Common myeloid progenitor, CD34-positive (primary cell): ENCODE measurements around the gene PLA2G5.

Source experiments
- CTCF ChIA-PET: fragments of 350-600 bp; sonication (Branson Sonifier 250); formaldehyde crosslinking; loops from one replicate; lab custom pipeline; 2021; ENCODE audit warnings: antibody characterized with exemption; lab: Charles Lee
- POLR2A ChIA-PET: fragments of 350-600 bp; sonication (Branson Sonifier 250); formaldehyde crosslinking; loops from one replicate; lab custom pipeline; 2021; ENCODE audit warnings: antibody characterized with exemption; lab: Charles Lee
- DNase-seq, 3 donors: peaks; one replicate each; pipeline versions ENCODE4 v3.0.0 to v3.0.0-alpha.2; 2013
- H3K27ac ChIP-seq, 2 experiments: 1 replicate in 1 of 2; 2 replicates in 1 of 2; pipeline ENCODE4 v1.7.0; 2013; ENCODE audit warnings: inconsistent platforms in 2 of 2, low read length in 2 of 2, mild to moderate bottlenecking in 2 of 2, low read depth in 1 of 2, moderate library complexity in 1 of 2; ENCODE audit not compliant: severe bottlenecking in 2 of 2, insufficient read depth in 1 of 2, poor library complexity in 1 of 2
- H3K27me3 ChIP-seq, 5 experiments: replicated peaks in 2 of 5; 1 replicate in 3 of 5; 2 replicates in 2 of 5; pipeline versions ENCODE4 v1.6.1 to v1.7.0; 2013; ENCODE audit warnings: low read length in 4 of 5, mild to moderate bottlenecking in 2 of 5, moderate library complexity in 2 of 5, inconsistent platforms in 1 of 5; ENCODE audit not compliant: insufficient read depth in 5 of 5, control insufficient read depth in 4 of 5
- H3K36me3 ChIP-seq, 4 experiments: 1 replicate in 2 of 4; 2 replicates in 2 of 4; pipeline versions ENCODE4 v1.6.1 to v1.7.0; 2013; ENCODE audit warnings: low read length in 3 of 4, control low read depth in 1 of 4, mild to moderate bottlenecking in 1 of 4; ENCODE audit not compliant: control insufficient read depth in 4 of 4, insufficient read depth in 4 of 4
- H3K4me1 ChIP-seq, 4 experiments: 1 replicate in 3 of 4; 2 replicates in 1 of 4; pipeline versions ENCODE4 v1.6.1 to v1.7.1; 2013; ENCODE audit warnings: low read length in 3 of 4, mild to moderate bottlenecking in 3 of 4, control low read depth in 1 of 4, inconsistent platforms in 1 of 4, moderate library complexity in 1 of 4; ENCODE audit not compliant: control insufficient read depth in 4 of 4, insufficient read depth in 4 of 4; ENCODE audit errors: control extremely low read depth in 1 of 4
- H3K4me3 ChIP-seq, 7 experiments: 1 replicate in 4 of 7; 2 replicates in 3 of 7; pipeline versions ENCODE4 v1.5.1 to v1.7.0; 2013; ENCODE audit warnings: mild to moderate bottlenecking in 7 of 7, low read length in 6 of 7, moderate library complexity in 6 of 7, inconsistent platforms in 2 of 7, low read depth in 2 of 7, control low read depth in 1 of 7; ENCODE audit not compliant: insufficient read depth in 4 of 7, control insufficient read depth in 1 of 7; ENCODE audit errors: extremely low read depth in 1 of 7
- H3K9me3 ChIP-seq, 5 experiments: 1 replicate in 4 of 5; 2 replicates in 1 of 5; pipeline versions ENCODE4 v1.6.1 to v1.7.1; 2013; ENCODE audit warnings: low read length in 4 of 5, mild to moderate bottlenecking in 2 of 5, inconsistent platforms in 1 of 5, low read depth in 1 of 5, moderate library complexity in 1 of 5; ENCODE audit not compliant: control insufficient read depth in 4 of 5, insufficient read depth in 2 of 5; ENCODE audit errors: control extremely low read depth in 1 of 5
- WGBS: methylation state at CpG from one replicate; pipeline ENCODE4 v1.1.5; 2013; ENCODE audit not compliant: insufficient coverage; 5-methylcytosine and 5-hydroxymethylcytosine counted together

The PLA2G5 gene

DNA sequence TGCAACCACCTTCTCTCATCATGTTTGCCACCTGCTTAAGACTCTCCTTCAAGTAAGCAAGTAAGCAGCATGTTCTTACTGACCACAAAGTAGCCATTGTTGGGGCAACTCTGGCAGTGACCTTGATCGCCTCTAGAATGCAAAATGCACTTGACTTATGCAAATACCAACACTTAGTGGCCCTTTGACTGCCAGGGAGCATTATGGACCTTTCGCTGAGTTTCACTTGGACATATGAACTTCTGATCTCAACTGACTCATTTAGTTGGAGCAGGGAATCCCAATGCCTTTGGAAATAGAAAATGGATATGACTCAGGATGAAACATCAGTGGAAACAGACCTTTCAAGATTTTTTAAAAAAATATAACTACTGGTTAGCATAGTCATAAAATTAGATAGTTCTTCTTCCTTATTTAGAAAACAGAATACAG is 6.1 kb upstream of the PLA2G5 start:
- Histone ChIP-seq H3K4me3 (no peak overlapping the region), H3K36me3 (no peaks in the 10 kb centered on the region), H3K27me3 (peaks cover 0 to 1% (median 0%) of the 10 kb centered on the region in 5 experiments), H3K27ac (no peak overlapping the region), H3K4me1 (no peaks in the 10 kb centered on the region), H3K9me3 (peaks cover 0 to 3% (median 0%) of the 10 kb centered on the region in 5 experiments)
- ChIA-PET POLR2A (no interaction called here), CTCF (interaction anchor here (1.0 kb wide), 1 partner anchor 38 kb away, joined by 4 read pairs; no protein-coding TSS in a partner anchor)
- WGBS: 95% methylated on average over 2 of the region's 2 CpGs
- DNase-seq: no peak

DNA sequence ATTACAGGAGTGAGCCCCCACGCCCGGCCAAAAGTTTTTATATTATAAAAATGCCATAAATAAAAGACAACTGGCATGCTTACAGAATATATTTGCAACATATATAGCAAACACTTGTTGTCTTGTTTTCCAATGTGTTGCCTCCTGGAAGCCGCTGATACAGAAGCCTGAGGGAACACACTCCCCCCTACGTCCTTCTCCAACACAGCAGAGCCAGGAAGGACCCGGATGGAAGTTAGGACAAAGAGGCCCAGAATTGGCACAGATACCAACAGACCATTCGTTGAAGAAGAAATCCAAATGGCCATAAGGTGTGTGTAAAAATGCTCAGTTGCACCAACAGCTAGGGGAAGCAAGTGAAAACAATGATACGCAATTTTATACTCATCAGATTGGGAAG is 1.3 kb upstream of the PLA2G5 start:
- ChIA-PET CTCF (no interaction called here), POLR2A (no interaction called here)
- WGBS: 96% methylated on average over 5 of the region's 7 CpGs
- Histone ChIP-seq H3K27me3 (peaks cover 0 to 3% (median 0%) of the 10 kb centered on the region in 5 experiments), H3K36me3 (no peaks in the 10 kb centered on the region), H3K27ac (no peak overlapping the region), H3K9me3 (no peaks in the 10 kb centered on the region), H3K4me3 (no peak overlapping the region), H3K4me1 (no peaks in the 10 kb centered on the region)
- no peak for DNase-seq

DNA sequence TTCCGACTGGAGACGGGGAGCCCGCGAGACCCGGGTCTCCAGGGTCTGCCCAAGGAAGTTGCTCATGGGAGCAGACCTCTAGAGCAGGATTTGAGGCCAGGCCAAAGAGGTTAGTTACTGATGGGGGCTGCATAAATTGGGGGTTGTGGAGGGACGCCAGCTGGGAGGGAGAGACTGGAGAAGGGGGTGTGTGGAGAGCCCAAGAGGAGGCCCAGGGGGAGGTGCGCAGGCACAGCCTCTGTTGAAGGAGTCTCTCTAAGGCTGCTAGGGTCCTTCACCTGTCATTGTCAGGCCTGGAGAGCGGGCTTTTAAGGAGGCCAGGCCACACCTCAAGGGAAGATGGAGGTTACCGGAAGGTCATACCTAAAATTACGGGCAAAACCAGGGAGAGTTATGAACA is 363 bp downstream of the PLA2G5 start:
- Histone ChIP-seq H3K9me3 (no peaks in the 10 kb centered on the region), H3K4me3 (no peak overlapping the region), H3K27ac (no peak overlapping the region), H3K36me3 (no peaks in the 10 kb centered on the region), H3K4me1 (no peaks in the 10 kb centered on the region), H3K27me3 (peaks cover 0 to 3% (median 0%) of the 10 kb centered on the region in 5 experiments)
- 97% methylated on average over 8 of the region's 10 CpGs for WGBS
- ChIA-PET CTCF (no interaction called here), POLR2A (no interaction called here)
- no peak for DNase-seq

DNA sequence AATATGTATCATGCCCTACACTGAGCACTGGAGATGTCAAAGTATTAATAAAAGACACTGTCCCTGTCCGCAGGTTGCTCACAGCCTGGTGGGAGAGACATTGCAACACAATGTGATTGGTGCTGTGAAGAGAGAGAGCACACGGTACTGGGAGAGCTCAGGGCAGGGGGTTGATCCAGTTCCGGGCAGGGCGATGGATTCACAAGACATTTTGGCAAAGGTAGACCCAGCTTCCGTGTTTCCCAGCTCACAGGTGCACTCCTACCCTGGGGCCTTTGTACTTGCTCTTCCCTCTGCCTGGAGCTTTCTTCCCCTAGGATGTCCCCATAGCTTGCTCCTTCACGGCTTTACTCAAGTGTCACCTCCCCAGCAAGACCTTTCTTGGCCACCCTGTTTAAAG is 1.4 kb downstream of the PLA2G5 start:
- Histone ChIP-seq H3K4me3 (no peak overlapping the region), H3K4me1 (no peaks in the 10 kb centered on the region), H3K27ac (no peak overlapping the region), H3K36me3 (no peaks in the 10 kb centered on the region), H3K27me3 (peaks cover 0 to 3% (median 0%) of the 10 kb centered on the region in 5 experiments), H3K9me3 (no peaks in the 10 kb centered on the region)
- DNase-seq: no peak
- ChIA-PET CTCF (no interaction called here), POLR2A (no interaction called here)
- 96% methylated on average over 5 of the region's 6 CpGs for WGBS

DNA sequence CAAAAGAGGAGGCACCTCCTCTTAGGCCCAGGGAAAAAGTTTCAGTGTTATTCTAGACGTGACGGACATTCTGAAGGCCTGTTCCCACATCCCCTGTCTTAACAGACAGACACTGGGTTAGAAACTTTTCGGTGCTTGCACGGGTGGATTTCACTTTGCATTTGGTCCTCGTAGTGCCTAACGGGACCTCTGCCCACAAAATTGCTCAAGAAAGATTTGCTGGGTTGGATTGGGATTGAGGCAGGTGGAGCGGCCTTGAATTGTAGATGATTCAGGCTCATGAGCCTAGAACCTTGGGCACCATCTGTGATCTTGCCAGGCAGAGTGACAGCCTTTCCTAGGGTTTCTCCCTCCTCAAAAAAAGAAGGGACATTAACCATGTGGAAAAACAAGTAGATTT is 2.8 kb downstream of the PLA2G5 start:
- no peaks in the 10 kb centered on the region for H3K36me3 ChIP-seq
- H3K27ac ChIP-seq: no peak overlapping the region
- WGBS: 93% methylated on average over 7 of the region's 7 CpGs
- POLR2A ChIA-PET: no interaction called here
- no peaks in the 10 kb centered on the region for H3K4me1 ChIP-seq
- CTCF ChIA-PET: no interaction called here
- H3K9me3 ChIP-seq: no peaks in the 10 kb centered on the region
- no peak for DNase-seq
- no peak overlapping the region for H3K4me3 ChIP-seq
- H3K27me3 ChIP-seq: peaks cover 0 to 8% (median 5%) of the 10 kb centered on the region in 5 experiments

DNA sequence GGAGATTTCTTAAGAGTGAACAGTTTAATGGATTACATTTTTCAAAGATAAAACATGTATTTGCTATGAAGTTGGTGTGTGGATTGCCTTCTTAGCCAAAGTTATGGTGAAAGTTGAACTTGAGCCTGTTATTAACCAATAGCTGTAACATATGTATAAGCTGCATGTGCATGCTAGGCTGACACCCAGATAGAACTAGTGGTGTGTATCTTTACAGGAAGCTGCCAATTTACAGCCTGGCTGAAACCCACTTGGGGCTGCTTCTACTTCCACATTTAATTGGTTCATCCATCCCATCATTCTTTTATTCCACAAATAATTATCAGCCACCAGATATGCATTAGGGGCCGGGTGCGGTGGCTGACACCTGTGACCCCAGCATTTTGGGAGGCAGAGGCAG is 3.3 kb downstream of the PLA2G5 start:
- 72% methylated on average over 2 of the region's 2 CpGs for WGBS
- CTCF ChIA-PET: no interaction called here
- no peaks in the 10 kb centered on the region for H3K36me3 ChIP-seq

DNA sequence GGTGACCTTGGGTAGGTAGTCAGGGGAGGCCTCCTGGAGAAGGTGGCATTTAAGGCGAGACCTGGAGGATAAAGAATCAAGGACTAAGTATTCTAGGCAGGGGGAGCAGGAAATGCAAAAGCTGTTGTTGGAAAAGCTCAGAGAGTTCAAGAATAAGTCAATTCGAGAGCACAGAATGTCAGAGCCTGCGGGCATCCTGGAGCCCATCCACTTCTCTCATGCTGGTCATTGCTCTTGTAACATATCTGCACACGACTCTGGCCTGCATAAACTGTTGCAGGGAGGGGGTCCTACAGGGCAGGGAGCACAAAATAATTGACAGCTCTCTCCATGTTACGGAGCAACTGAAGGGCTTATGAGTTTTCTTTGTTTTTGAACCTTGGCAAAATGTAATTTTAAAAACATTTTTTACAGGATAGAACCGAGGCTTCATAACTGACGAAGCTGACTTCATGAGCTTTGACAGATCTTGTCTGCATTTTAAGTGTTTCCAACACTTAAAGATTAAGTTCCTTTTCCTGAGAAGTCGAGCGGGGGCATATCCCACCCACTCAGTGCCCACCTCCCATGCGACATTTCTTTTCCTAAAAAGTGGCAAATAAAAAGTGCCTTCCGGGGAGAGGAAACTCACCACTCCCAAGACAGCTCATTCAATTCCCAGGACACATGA is 4.2 kb downstream of the PLA2G5 start:
- 81% methylated on average over 10 of the region's 11 CpGs for WGBS
- Histone ChIP-seq H3K4me1 (no peaks in the 10 kb centered on the region), H3K36me3 (no peaks in the 10 kb centered on the region), H3K9me3 (no peaks in the 10 kb centered on the region), H3K27ac (no peak overlapping the region), H3K27me3 (peaks cover 0 to 12% (median 5%) of the 10 kb centered on the region in 5 experiments), H3K4me3 (no peak overlapping the region)
- no peak for DNase-seq
- CTCF ChIA-PET: no interaction called here
- POLR2A ChIA-PET: no interaction called here

More for the DNA sequence above, 3.3 kb downstream of the PLA2G5 start:
- Histone ChIP-seq H3K9me3 (no peaks in the 10 kb centered on the region), H3K4me1 (no peaks in the 10 kb centered on the region), H3K4me3 (no peak overlapping the region), H3K27me3 (peaks cover 0 to 12% (median 5%) of the 10 kb centered on the region in 5 experiments), H3K27ac (no peak overlapping the region)
- POLR2A ChIA-PET: no interaction called here
- no peak for DNase-seq
